Type B pancreatic cell (in vitro differentiated cells): ENCODE data around the gene NXNL1. TPM values are rescaled to one million over a fixed set of nuclear protein-coding genes. Genes with fewer than 3 reads are reported as not detected.

Experiments
- DNase-seq: peaks from one replicate; pipeline ENCODE4 v3.0.0; 2021; ENCODE audit warnings: mixed read lengths; ENCODE audit not compliant: unreplicated experiment; ENCODE audit errors: extremely low spot score
- H3K27ac Mint-ChIP-seq: 2 replicates; pipeline ENCODE4 v1.8.0; 2021; ENCODE audit warnings: mild to moderate bottlenecking, mixed read lengths
- H3K27me3 Mint-ChIP-seq: 2 replicates; pipeline ENCODE4 v1.8.0; 2021; ENCODE audit warnings: mixed read lengths
- H3K36me3 Mint-ChIP-seq: 2 replicates; pipeline ENCODE4 v1.8.0; 2021; ENCODE audit warnings: mixed read lengths
- H3K4me1 Mint-ChIP-seq: one replicate; pipeline ENCODE4 v1.8.0; 2021; ENCODE audit warnings: mixed read lengths; ENCODE audit not compliant: unreplicated experiment
- H3K4me3 Mint-ChIP-seq: 2 replicates; pipeline ENCODE4 v1.8.0; 2021; ENCODE audit warnings: mild to moderate bottlenecking, mixed read lengths
- H3K9me3 Mint-ChIP-seq: 2 replicates; pipeline ENCODE4 v1.8.0; 2021; ENCODE audit warnings: mixed read lengths
- CTCF ChIP-seq: fragments of 200-600 bp; sonication (generic); conservative IDR thresholded peaks from 2 replicates; pipeline ENCODE4 v1.5.0; 2021; ENCODE audit warnings: antibody characterized with exemption, mild to moderate bottlenecking
- total RNA-seq: library from RNA; stranded (reverse); gene quantifications from 2 replicates; pipeline ENCODE4 v1.2.1, GENCODE V29; 2021; ENCODE audit warnings: low replicate concordance

NXNL1 gene
- total RNA-seq, 1 donor from 2014 or later = not detected

GRCh38 chr19:17423429-17424208 is 37.1 kb downstream of the NXNL1 start:
- Mint-ChIP-seq H3K27ac (no peak overlapping the region), H3K4me1 (peaks cover 13% of the 10 kb centered on the region), H3K4me3 (no peak overlapping the region), H3K36me3 (no peaks in the 10 kb centered on the region), H3K27me3 (peaks cover 4% of the 10 kb centered on the region), H3K9me3 (no peaks in the 10 kb centered on the region)
- TF ChIP-seq CTCF = no peak
- DNase-seq = no peak

GRCh38 chr19:17421942-17422341 is 38.8 kb downstream of the NXNL1 start:
- no peaks in the 10 kb centered on the region for H3K9me3 Mint-ChIP-seq
- no peaks in the 10 kb centered on the region for H3K36me3 Mint-ChIP-seq
- TF ChIP-seq CTCF = no peak
- H3K4me1 Mint-ChIP-seq = peaks cover 13% of the 10 kb centered on the region
- no peak overlapping the region for H3K4me3 Mint-ChIP-seq
- peaks cover 6% of the 10 kb centered on the region for H3K27me3 Mint-ChIP-seq
- H3K27ac Mint-ChIP-seq = no peak overlapping the region
- no peak for DNase-seq

GRCh38 chr19:17420475-17420924 is 40.2 kb downstream of the NXNL1 start:
- H3K4me3 Mint-ChIP-seq = peak overlapping the region; percentile 92
- no peaks in the 10 kb centered on the region for H3K9me3 Mint-ChIP-seq
- H3K27ac Mint-ChIP-seq = peak overlapping the region; percentile 60
- no peak for DNase-seq
- H3K36me3 Mint-ChIP-seq = no peaks in the 10 kb centered on the region
- H3K27me3 Mint-ChIP-seq = peaks cover 14% of the 10 kb centered on the region
- peaks cover 13% of the 10 kb centered on the region for H3K4me1 Mint-ChIP-seq
- TF ChIP-seq CTCF = no peak

- peaks cover 13% of the 10 kb centered on the region for H3K4me1 Mint-ChIP-seq
- no peak for TF ChIP-seq CTCF
- H3K27ac Mint-ChIP-seq = peak within 1 kb of the TSS; percentile 86
- H3K9me3 Mint-ChIP-seq = no peaks in the 10 kb centered on the region
- H3K4me3 Mint-ChIP-seq = peak within 1 kb of the TSS; percentile 92
- H3K27me3 Mint-ChIP-seq = peaks cover 20% of the 10 kb centered on the region
- peak; percentile 97 for DNase-seq
- no peaks in the 10 kb centered on the region for H3K36me3 Mint-ChIP-seq
These were observed 40.9 kb downstream of the NXNL1 start, which contains the start of gene MVB12A for GRCh38 chr19:17419621-17420474. Gene MVB12A (plus strand): TSS chr19:17420047. CDS start chr19:17420136, 89 bp downstream.

- Mint-ChIP-seq H3K9me3 (no peaks in the 10 kb centered on the region), H3K4me1 (peaks cover 13% of the 10 kb centered on the region), H3K27ac (peak overlapping the region; percentile 86), H3K36me3 (no peaks in the 10 kb centered on the region), H3K4me3 (peak overlapping the region; percentile 92), H3K27me3 (peaks cover 21% of the 10 kb centered on the region)
- TF ChIP-seq CTCF = no peak
- no peak for DNase-seq
These were observed 41.5 kb downstream of the NXNL1 start for GRCh38 chr19:17419154-17419620.
